GM18505 (cell line): ENCODE measurements around the gene RAD51.

Source experiments
- ATAC-seq: cut with Tn5 transposase; IDR thresholded peaks from one replicate; pipeline ENCODE4 v1.9.1; 2021; ENCODE audit not compliant: unreplicated experiment
- POLR2A ChIP-seq: IDR thresholded peaks from 4 replicates; pipeline ENCODE4 v1.6.1; 2011; ENCODE audit warnings: borderline replicate concordance; ENCODE audit not compliant: insufficient read depth, insufficient read length; ENCODE audit errors: extremely low read depth

Gene RAD51

DNA sequence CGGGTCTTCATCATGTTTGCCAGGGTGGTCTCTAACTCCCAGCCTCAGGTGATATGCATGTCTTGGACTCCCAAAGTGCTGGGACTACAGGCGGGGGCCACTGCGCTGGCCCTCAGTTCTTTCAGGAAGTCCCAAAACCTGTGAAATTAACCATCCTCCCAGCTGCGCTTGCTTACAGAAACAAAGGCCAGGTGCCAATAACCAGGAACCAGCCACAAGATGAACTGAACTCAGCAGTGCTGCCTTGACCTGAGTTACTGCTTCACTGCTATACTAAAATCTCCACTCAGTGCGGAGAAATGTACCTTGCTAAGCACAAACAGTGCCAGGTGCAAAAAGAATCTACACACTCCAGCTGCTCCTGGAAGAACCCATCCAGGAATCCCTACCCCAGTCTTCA lies 65.0 kb downstream of the RAD51 start:
- TF ChIP-seq POLR2A, result no peak
- ATAC-seq, result no peak

DNA sequence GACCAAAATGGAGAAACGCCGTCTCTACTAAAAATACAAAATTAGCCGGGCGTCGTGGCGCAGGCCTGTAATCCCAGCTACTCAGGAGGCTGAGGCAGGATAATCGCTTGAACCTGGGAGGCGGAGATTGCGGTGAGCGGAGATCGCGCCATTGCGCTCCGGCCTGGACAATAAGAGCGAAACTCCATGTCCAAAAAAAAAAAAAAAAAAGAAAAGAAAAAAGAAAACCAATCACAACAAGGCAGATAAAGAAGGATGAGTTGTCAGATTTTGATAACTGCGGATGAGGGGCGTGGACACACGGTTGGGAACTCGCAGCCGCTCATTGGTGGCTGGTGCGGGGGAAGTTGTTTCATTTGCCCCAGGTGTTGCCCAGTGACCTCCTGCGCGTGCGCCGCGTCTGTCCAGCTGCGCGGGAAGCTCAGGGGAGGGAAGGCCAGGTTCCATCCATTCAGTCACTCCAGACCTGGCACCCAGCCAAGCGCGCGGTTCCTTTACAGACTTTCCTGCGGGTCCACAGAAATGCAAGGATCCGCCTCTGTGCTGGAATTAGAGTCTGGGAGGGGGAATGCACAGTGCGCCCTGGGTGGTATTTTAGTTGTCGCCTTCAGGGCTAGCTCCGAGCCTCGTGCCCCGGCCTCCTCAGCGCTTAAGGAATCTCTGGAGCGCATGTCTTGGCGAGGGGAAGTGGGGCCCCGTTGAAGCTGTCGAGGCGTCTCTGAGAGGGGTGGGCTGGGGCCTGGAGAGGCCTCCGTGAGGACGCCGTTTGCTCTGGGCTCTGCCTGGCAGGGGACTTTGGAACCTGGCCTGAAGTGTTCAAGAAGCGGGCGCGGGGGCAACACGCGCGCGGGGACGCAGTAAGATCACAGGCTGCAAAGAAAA lies 68.2 kb downstream of the RAD51 start:
- TF ChIP-seq POLR2A, result no peak
- peak; percentile 2 for ATAC-seq

DNA sequence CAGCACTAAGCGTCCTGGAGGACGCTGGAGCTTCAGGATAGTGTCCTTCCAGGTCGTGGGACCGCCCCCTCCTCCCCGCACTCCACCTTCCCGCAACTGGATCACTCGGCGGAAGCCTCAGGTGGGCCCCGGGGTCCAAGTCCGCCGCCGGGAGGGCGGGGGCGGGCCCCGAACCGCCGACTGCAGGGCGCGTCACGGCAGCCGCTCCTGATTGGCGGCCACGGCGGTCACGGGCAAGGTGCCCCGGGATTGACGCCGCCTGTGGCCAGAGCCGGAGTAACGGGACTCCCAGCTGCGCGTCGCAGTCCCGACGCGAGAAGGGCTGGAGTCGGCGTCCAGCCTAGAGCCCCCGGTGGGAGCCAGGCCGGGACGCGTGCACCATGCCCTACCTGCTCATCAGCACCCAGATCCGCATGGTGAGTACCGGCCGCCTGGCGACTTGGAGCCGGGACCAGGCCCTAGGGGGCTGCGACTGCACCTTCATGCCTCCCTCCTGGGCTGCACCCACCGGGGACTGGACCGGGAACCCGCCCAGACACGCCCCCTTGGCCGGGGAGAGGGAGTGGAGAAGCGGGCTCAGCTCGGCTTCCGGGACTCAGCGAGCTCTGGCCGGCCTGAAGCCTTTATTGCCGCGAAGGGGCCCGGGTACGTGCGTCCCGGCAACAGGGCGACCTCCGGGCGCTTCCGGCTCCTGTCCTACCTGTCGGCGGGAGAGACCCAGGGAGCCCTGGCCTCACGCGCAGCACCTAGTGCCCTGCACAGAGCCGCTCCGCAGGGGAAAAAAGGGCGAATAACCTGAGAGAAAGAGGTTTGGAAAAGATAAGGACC lies 69.0 kb downstream of the RAD51 start, which contains the start of gene GCHFR:
GCHFR (plus strand) TSS at position 268 of the 828 bp plus-strand sequence; CDS start at position 381, 113 bp downstream.
- peak; percentile 50 for ATAC-seq
- TF ChIP-seq POLR2A, result peak; percentile 81

DNA sequence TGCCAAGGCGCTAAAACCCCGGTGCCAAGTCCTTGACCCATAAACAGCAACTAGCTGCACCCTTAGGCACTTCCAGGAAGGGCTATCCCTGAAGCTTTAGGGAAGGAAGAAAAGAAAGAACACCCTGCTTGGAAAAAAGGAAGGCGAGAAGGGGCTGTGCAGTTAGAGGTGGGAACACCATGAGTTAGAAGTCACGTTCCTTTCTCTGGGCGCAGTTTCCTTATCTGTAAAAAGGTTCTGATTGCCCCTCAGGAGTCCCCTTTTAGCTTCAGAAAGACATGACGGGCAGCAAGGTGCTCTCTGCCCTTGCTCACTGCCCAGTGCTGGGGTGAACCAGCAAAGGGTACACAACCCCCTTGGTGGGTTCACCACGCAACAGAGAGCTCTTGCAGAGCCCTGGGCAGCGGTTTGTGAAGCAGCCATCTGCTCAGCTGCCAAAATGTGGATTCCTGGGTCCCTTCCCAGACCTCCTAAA lies 69.7 kb downstream of the RAD51 start:
- ATAC-seq, result no peak

DNA sequence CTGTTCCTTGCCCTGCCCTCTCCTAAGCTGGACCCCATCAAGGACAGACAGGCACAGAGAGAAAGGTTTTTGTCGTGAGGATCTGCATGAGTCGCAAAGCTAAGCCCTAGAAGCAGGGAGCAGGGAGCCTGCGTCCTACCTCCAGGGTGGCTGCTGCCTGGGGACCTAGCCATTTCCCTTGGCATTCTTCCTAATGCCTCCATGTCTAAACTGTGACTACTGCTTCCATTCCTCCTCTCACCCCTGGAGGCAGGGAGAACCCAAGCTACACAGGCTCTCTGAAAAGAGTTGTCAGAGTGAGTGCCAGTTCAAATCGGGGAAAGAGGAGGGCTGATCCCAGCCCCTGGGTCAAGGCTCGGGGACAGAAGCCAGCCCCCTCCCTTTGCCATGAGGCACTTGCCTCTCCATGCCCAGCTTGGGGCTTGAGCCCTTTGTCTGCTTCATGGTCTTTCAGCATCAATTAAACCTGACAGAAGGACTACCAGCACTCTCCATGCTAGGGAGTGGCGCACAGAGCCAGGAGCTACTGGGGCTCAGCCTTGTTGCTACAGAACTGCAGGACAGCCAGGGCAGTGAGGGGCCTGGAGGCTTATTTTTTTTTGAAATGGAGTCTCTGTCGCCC lies 71.3 kb downstream of the RAD51 start:
- TF ChIP-seq POLR2A, result no peak
- ATAC-seq, result no peak

More for the DNA sequence above, 69.7 kb downstream of the RAD51 start:
- no peak for TF ChIP-seq POLR2A

DNA sequence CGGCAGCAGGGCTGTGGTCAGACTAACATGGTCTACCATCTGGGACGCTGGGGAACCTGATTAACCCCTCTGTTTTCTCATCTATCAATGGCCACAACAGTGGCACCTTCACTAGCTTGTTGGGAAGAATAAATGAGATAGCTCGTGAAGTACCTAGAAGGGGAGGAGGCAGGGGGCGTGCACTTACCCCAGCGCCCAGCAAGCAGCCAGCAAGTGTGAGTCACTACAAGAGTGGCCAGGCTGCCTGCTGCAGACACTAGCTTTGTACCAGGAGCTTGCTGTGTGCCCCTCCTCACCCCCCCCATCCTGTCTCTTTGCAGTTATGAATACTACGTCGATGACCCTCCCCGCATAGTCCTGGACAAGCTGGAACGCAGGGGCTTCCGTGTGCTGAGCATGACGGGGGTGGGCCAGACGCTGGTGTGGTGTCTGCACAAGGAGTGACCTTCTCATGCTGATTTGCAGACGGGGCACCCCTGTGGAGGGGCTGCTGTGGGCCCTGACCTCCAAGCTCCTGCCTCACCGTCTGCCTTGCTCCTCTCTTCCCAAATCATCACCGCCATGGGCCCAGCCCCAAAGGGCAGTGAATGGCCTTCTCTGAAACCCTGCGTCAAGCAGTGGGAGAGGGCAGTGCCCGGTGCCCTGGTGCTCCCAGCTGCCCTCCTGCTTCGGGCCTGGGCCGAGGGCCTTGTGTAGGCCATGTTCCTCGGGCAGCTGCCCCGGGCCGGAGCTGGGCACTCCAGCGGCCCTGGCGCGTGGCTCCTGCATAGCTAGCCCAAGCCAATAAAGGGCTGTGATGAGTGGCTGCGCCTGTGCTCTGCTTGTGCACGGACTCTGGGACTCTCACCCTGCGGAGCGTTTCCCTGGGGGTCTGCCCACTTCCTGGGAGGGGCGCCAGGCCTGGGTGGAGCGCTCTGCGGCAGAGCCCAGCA lies 72.2 kb downstream of the RAD51 start:
- no peak for TF ChIP-seq POLR2A
- ATAC-seq, result no peak

DNA sequence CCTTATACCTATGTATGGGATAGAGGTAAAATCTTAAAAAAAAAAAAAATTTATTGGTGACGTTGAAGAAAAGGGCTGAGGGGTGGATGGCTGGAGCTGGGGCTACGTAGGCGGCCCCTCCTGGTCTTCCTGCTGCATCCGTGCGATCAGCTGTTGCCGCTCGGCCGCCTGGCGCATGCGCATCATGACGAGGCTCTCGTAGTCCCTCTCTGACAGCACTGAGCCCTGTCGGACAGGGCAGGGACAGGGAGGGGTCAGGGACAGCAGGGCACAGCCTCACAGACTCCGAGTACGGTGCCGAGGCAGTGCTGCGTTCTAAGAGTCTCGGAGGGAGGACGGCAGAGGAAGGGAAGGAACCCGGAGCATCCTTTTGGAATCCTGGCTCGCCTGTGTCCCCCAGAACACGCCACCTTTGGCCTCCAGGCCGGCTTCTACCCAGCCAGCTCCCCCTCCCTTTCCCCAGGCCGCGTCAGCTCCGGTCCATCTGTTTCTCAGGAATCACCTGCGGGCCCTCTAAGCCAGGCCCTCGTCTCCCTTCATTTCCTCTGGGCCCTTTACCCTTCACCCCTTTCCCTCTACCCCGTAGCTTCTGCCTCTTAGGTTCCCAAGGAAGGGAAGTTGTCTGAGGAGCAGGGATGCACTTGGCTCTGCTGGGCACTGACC lies 73.0 kb downstream of the RAD51 start:
- no peak for ATAC-seq
- TF ChIP-seq POLR2A, result no peak

DNA sequence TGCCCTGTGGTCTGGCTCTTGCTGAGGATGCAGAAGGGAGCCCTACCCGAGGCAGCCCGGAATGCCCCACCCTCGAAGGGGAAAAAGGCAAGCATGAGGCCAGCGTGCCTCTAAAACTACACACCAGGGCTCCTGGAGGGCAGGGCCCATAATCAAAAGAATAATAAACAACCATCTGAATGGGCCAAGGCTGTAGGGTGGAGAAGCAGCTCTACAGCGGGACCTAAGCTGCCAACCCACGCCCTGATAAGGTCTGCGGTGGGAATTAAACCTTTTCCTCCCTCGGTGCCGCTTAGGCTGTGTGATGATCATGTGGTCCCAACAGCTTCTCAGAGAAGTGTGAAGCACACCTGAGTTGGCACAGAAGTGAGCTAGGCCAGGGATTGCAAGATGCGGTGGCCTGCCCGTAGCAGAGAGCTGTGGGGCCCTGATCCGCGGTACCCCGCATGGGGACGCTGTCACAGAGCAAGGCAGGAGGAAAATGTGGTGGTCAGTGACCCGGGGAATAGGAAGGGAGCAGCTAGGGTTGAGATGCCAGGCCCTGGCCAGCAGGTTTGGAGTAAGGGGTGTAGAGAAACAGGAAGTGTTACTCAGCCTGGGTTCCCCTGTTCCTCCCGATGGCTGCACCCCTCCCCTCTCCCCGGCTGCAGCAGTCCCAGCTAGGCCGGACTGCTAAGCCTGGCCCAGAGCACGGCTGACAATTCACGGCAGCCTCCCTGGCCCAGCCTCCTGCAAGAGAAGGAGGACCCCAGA lies 73.7 kb downstream of the RAD51 start:
- ATAC-seq, result peak; percentile 5
- TF ChIP-seq POLR2A, result no peak

DNA sequence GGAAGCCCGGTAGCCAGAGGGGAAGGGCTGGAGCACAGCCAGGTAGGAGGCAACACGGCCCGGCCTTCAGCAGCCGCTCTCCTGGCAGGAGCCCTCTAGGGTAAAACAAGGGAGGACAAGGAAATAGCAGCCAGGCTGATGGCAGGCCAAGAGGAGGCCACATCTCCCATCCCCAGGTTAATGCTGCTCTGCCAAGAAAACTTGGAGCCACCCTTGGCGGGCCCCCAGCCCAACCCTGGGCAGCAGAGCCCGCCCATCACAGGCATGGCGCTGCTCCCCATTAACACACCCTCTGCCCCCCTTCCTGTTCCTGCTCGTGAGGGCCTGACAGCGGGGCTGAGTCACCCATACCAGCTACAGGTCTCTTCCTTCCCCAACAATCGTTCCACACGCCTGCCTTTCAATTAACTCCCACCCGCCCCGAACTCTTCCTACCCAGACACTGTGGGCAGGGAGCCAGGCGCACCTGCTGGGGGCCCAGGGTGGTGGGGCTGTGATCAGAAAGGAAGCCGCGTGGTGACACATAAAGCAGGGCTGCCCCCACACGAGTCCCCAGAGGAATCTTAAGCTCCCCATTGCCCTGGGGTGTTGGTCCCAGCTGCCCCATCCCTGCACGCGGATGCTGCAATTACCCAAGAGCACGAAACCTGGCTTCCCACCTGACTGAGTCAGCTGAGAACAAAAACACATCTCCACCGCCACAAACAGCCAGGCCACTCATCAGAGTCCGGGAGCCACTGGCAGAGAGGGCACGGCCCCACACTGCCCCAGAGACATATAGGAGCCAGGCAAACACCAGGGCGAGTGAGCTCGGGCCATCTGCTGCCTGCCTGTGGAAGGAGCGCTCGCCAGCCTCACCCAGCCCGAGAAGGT lies 74.5 kb downstream of the RAD51 start, which contains the start of gene C15orf62:
C15orf62 (plus strand) TSS at position 707 of the 873 bp plus-strand sequence. CDS start 516 bp downstream, outside the sequence.
- ATAC-seq, result peak; percentile 42
- no peak for TF ChIP-seq POLR2A

DNA sequence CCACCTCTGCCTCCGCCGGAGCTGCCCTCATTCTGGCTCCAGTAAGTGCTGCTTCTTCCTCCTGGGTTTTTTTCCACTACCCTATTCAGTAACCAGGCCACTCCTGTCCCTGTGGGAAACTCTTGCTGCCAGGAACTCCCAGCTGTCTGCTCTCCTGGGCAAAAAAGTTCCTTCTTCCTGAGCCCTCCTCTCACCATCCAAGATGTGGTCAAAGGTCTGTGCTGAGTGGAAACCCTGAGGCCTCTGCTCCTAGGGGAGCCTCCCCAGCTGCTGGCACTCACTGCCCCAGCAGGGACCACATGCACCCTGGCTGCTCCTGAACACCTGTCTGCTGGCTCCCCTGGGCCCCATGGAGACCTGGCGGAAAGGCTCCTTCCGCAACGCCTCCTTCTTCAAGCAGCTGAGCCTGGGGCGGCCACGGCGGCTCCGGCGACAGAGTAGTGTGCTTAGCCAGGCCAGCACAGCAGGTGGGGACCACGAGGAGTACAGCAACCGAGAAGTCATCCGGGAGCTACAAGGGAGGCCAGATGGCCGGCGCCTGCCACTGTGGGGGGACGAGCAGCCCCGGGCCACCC lies 75.3 kb downstream of the RAD51 start:
- TF ChIP-seq POLR2A, result no peak
- ATAC-seq, result no peak

DNA sequence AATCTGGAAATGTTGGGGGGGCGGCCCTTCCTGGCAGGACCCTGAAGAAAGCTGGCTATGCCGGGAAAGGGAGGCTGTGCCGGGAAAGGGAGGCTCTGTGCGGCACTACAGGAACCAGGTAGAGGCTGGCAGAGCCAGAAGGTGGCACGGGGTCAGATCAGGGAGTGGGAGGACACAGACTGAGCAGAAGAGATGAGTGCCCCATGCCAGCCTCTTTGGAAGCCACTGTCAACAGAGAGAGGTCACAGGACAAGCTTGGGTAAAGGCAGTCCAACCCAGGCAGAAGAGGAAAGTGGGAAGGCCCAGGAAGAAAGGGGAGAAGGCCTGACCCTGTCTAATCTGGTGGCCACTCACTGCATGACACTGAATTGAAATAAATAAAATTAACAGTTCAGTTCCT lies 76.3 kb downstream of the RAD51 start:
- no peak for TF ChIP-seq POLR2A
- no peak for ATAC-seq
